HG02870 (cell line): ENCODE results near the gene ANP32A.
A peak's percentile ranks its signal among the peaks of the same experiment; 100 is the strongest.

ENCODE experiments used
- ATAC-seq: cut with Tn5 transposase; IDR thresholded peaks from one replicate; pipeline ENCODE4 v1.9.1; 2021; ENCODE audit warnings: mild to moderate bottlenecking, moderate library complexity; ENCODE audit not compliant: unreplicated experiment

The ANP32A gene

GRCh38 chr15:68800875-68801274 lies 19.8 kb downstream of the ANP32A start:
- ATAC-seq, result no peak

DNA sequence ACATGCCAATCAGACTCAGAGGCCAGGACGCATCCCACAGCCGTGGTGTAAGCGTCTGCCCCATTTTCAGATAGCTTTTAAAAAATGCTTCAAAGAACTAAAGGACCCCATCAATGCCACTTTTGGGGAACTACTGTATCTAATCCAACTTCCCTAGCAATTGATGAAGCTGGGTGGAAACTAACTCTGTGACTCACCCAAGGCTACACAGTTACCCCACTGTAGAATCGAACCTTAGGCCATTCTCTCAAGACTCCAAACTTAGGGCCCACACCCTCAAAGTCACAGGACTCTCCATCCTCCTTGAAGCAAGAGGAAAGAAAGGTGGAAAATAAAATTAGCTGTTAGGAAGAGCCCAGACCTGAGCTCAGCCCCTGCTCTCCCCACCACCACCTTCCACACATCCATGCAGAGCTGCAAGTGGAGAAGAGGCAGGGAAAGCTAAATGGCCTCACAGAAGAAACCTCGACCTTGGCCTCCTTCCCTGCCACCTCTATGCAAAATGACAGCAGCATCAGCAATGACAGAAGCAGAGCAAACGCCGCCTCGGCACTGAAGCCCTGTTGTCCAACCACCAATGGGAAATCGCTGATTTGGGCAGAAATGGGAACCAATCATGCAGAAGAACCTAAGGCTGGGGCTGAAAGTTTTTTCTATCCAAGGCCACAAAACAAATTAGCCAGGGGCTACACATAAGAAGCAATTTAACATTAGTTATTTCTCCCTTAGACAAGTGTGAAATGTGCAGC lies 22.2 kb downstream of the ANP32A start:
- ATAC-seq, result no peak

- ATAC-seq, result no peak
Observed at GRCh38 chr15:68797599-68798345, 22.9 kb downstream of the ANP32A start.

- ATAC-seq, result peak; percentile 43
Observed at GRCh38 chr15:68797191-68797590, 23.5 kb downstream of the ANP32A start.

DNA sequence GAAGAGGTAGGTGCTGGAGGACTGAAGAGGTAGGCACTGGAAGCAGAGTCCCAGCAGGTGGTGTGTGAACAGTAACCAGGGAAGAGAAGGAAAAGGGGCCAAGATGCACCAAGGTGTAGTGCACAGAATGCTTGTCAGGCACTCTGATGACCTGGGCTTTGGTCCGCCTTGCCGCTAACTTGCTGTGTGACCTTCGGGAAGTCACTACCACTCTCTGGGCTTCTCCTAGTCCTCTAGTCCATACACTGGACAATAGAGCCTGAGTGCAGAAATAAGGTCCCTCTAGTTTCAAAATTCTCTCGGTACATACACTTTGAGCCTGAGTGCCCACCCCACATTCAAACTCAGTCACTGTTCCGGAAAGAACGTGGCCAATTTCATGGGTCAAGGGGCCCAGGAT lies 24.1 kb downstream of the ANP32A start:
- no peak for ATAC-seq

DNA sequence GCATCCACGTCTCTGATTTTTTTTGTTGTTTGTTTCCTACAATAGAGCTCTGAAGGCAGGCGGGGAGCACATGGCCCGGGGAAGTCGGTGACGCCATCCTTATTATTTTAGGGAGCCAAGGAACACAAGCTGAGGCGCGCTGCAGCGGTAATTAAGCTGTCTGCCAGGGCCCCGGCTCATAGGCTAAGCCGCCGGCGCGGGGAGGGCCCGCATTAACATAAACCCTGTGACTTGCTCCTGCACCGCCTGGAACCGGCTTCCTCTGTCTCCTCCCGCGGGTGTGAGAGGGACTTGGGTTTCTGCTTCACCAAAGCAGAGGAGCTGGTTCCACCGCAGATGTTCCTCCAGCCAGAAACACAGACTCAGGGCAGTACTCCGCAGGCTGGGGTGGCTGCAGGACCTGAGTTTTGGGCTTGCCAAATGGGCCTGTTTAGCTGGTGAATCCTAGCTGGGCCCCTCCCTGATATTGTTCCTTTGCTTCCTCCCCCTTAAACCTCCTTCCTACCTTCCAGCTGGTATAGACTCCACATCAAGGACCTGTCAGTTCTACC lies 25.3 kb downstream of the ANP32A start:
- peak; percentile 38 for ATAC-seq

- ATAC-seq, result no peak
Observed at GRCh38 chr15:68794863-68795262, 25.8 kb downstream of the ANP32A start.

- ATAC-seq, result no peak
Observed at GRCh38 chr15:68794307-68794706, 26.4 kb downstream of the ANP32A start.

GRCh38 chr15:68793776-68794175 lies 26.9 kb downstream of the ANP32A start:
- no peak for ATAC-seq

- no peak for ATAC-seq
Observed at GRCh38 chr15:68792901-68793766, 27.6 kb downstream of the ANP32A start.

- ATAC-seq, result peak; percentile 62
Observed at GRCh38 chr15:68791431-68792283, 29.0 kb downstream of the ANP32A start.

GRCh38 chr15:68790910-68791309 lies 29.8 kb downstream of the ANP32A start:
- no peak for ATAC-seq

DNA sequence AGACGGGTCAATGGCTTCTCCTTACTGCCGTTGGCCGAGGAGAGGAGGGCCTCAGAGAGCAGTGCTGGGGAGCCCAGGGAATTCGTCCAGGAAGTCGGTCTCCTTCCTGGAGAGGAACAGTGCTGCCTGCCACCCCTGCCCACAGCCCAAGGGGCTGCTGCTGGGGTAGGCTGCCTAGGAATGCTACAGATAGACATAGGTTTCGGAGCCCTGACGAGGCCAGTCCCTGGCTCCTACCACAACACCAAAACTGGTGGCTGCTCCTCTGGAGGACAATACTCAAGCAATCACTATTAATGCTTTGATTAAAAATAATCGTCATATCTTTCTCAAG lies 30.5 kb downstream of the ANP32A start:
- ATAC-seq, result no peak

DNA sequence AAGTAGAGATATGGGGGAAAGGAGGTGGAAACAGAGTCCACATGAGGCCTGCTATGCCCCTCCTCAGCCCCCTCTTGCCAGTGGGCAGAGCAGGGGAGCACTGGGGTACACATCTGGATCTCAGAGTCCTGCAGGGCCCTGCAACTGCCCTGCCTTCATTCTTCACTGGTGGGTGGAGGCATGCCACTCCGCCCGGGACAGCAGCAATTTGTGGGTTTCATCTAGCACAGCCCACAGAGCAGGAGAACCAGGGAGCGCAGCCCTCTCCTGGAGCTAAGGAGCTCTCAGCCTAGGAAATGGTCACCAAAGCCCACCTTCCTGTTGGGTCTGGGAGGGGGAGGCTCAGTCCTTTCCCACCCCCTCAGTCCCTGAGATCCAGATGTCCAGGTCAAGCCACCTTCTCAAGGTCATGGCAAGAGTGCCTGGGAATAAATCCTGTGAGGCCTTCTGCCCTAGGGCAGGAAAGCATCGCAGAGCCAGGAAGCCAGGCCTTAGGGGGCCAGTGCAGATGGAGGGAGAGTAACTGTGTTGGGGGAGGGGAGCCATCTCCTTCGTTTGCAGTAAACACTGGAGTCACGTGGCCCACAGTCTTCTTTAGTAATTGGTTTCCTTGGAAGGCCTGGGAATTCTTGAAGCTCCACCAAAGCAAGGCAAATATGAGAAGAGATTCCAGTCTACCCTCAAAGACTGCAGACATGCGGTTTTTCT lies 31.0 kb downstream of the ANP32A start:
- no peak for ATAC-seq

- no peak for ATAC-seq
Observed at GRCh38 chr15:68789091-68789490, 31.6 kb downstream of the ANP32A start.

GRCh38 chr15:68788264-68788624 lies 32.5 kb downstream of the ANP32A start:
- no peak for ATAC-seq

GRCh38 chr15:68787609-68788263 lies 33.0 kb downstream of the ANP32A start:
- no peak for ATAC-seq

DNA sequence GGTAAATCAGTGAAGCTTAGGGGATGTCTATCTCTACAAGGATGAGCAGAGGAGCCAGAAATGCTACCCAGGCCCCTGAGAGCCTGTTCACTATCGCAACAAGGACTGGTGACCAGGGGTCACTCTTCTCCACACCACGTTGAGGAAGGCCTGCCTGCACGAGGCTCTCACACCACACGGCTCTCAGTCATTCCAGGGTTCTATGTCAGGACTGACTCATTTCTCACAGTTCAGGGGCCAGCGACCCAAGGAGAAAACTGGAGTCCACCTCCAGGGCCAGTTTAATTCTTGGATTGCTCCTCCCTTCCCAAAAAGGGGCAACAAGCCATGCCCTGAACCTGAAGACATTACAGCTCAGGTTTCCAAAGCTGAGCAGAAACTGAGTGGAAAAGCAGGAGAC lies 33.9 kb downstream of the ANP32A start:
- no peak for ATAC-seq

DNA sequence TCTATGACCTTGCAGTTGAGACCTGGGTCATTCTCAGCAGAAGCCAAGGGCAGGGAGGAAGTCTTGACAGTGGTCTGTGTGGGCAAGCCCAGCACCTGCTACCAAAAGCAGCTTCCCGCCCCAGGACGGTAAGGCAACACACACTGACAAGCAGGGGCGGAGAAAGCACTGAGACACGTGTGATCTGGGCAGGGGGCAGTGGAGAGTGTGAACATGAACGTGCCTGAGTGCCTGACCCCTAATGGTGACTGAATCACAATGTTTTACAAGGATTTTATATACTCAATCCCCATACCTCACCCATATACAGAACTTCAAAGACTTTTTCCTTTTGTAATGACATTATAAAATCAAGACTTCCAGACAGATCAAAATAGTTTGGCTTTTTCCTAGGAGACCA lies 35.2 kb downstream of the ANP32A start:
- no peak for ATAC-seq
